ENCODE data around the gene GMPPA.

The GMPPA gene

GRCh38 chr2:219508971-219509779 is 10.5 kb downstream of the GMPPA start:
- DNase-seq (ENCODE audit: low read depth): no peak
- no peak for TF ChIP-seq CTCF (IDR thresholded peaks at IDR 0.05; ENCODE audit: control insufficient read depth, insufficient read depth, low read depth, low read length, missing control alignments)
- no peak overlapping the region; the same call in 1 of the 2 replicates for H3K4me3 ChIP-seq (ENCODE audit: control insufficient read depth, low read depth, low read length)

GRCh38 chr2:219509780-219510511 is 11.3 kb downstream of the GMPPA start:
- H3K4me3 ChIP-seq (ENCODE audit: control insufficient read depth, low read depth, low read length): peak overlapping the region; percentile 32
- TF ChIP-seq CTCF (IDR thresholded peaks at IDR 0.05; ENCODE audit: control insufficient read depth, insufficient read depth, low read depth, low read length, missing control alignments): peak; percentile 83
- DNase-seq (ENCODE audit: low read depth): no peak

GRCh38 chr2:219510512-219511135 is 11.9 kb downstream of the GMPPA start:
- TF ChIP-seq CTCF (IDR thresholded peaks at IDR 0.05; ENCODE audit: control insufficient read depth, insufficient read depth, low read depth, low read length, missing control alignments): no peak
- no peak for DNase-seq (ENCODE audit: low read depth)
- H3K4me3 ChIP-seq (ENCODE audit: control insufficient read depth, low read depth, low read length): no peak overlapping the region; the same call in 1 of the 2 replicates

- H3K4me3 ChIP-seq (ENCODE audit: control insufficient read depth, low read depth, low read length): no peak overlapping the region
- no peak for TF ChIP-seq CTCF (IDR thresholded peaks at IDR 0.05; ENCODE audit: control insufficient read depth, insufficient read depth, low read depth, low read length, missing control alignments)
- no peak for DNase-seq (ENCODE audit: low read depth)
These were observed 13.0 kb downstream of the GMPPA start for GRCh38 chr2:219511547-219512325.

- no peak for TF ChIP-seq CTCF (IDR thresholded peaks at IDR 0.05; ENCODE audit: control insufficient read depth, insufficient read depth, low read depth, low read length, missing control alignments)
- H3K4me3 ChIP-seq (ENCODE audit: control insufficient read depth, low read depth, low read length): no peak overlapping the region
- DNase-seq (ENCODE audit: low read depth): no peak
These were observed 14.0 kb downstream of the GMPPA start for GRCh38 chr2:219512524-219513216.

Data from AG09309 (cell line).